Subcutaneous abdominal adipose tissue (tissue), 5 donors: Measurements from ENCODE around the gene TRIO.
"Not testable (repeated sequence)": the region's sequence is repeated elsewhere in the genome, so short reads cannot be mapped to it uniquely, and the experiment has no call there.

Experiments
- H3K27ac ChIP-seq: one replicate; pipeline ENCODE4 v1.7.0; 2013; ENCODE audit warnings: low read depth, mild to moderate bottlenecking, inconsistent platforms, low read length, moderate library complexity
- H3K27me3 ChIP-seq, 5 donors: one replicate each; pipeline ENCODE4 v1.7.0; 2013; ENCODE audit warnings: low read length in 5 of 5, inconsistent platforms in 1 of 5; ENCODE audit not compliant: control insufficient read depth in 5 of 5, insufficient read depth in 4 of 5
- H3K36me3 ChIP-seq, 5 donors: one replicate each; pipeline ENCODE4 v1.7.0; 2013; ENCODE audit warnings: low read length in 5 of 5; ENCODE audit not compliant: control insufficient read depth in 5 of 5, insufficient read depth in 5 of 5
- H3K4me1 ChIP-seq, 5 donors: one replicate each; pipeline ENCODE4 v1.7.0; 2013; ENCODE audit warnings: low read length in 5 of 5, mild to moderate bottlenecking in 3 of 5, moderate library complexity in 1 of 5; ENCODE audit not compliant: control insufficient read depth in 5 of 5, insufficient read depth in 5 of 5
- H3K4me3 ChIP-seq, 5 donors: one replicate each; pipeline ENCODE4 v1.7.0; 2013; ENCODE audit warnings: low read length in 5 of 5, low read depth in 1 of 5
- H3K9ac ChIP-seq, 5 donors: one replicate each; pipeline ENCODE4 v1.7.0; 2013; ENCODE audit warnings: low read length in 5 of 5, mild to moderate bottlenecking in 4 of 5, moderate library complexity in 3 of 5
- H3K9me3 ChIP-seq, 5 donors: one replicate each; pipeline ENCODE4 v1.7.0; 2013; ENCODE audit warnings: low read length in 5 of 5; ENCODE audit not compliant: control insufficient read depth in 5 of 5
- donor health status: healthy.
- donor health status: healthy.
- donor health status: healthy.
- donor health status: healthy.
- donor health status: healthy.

Gene TRIO

DNA sequence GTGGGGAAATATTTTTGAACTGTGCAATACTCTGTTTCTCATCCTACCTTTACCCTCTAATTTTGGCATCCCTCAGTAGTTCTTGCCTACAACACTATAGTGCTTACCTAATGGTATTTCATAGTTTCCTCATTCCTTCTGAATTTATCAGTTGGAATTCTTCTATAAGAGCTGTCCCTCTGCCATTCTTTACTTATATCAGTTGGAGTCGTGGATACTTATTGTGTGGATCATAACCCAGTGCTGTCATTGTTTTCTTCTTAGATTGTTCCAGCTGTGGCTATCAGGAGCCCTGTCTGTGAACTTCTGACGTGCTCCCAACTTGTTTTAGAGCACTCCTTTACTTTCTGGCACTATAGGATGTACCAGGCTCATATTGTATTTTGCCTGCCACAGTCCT, 292.3 kb downstream of the TRIO start:
- Histone ChIP-seq H3K4me3 (no peak overlapping the region), H3K36me3 (peaks cover 0 to 11% (median 5%) of the 10 kb centered on the region in 5 donors), H3K9me3 (no peaks in the 10 kb centered on the region), H3K27ac (no peak overlapping the region), H3K27me3 (no peaks in the 10 kb centered on the region), H3K4me1 (peaks cover 3 to 18% (median 9%) of the 10 kb centered on the region in 5 donors), H3K9ac (no peak overlapping the region)

DNA sequence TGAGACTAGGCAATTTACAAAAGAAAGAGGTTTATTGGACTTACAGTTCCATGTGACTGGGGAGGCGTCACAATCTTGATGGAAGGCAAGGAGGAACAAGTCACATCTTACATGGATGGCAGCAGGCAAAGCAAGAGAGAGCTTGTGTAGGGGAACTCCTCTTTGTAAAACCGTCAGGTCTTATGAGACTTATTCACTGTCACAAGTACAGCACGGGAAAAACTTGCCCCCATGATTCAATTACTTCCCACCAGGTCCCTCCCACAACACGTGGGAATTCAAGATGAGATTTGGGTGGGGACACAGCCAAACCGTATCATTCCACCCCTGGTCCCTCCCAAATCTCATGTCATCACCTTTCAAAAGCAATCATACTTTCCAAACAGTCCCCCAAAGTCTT, 293.0 kb downstream of the TRIO start:
- Histone ChIP-seq H3K4me1 (peaks cover 4 to 23% (median 15%) of the 10 kb centered on the region in 5 donors), H3K36me3 (peaks cover 0 to 16% (median 5%) of the 10 kb centered on the region in 5 donors)
- H3K9me3 ChIP-seq, H3K4me3 ChIP-seq, H3K27me3 ChIP-seq, H3K9ac ChIP-seq, H3K27ac ChIP-seq: not testable (repeated sequence)

DNA sequence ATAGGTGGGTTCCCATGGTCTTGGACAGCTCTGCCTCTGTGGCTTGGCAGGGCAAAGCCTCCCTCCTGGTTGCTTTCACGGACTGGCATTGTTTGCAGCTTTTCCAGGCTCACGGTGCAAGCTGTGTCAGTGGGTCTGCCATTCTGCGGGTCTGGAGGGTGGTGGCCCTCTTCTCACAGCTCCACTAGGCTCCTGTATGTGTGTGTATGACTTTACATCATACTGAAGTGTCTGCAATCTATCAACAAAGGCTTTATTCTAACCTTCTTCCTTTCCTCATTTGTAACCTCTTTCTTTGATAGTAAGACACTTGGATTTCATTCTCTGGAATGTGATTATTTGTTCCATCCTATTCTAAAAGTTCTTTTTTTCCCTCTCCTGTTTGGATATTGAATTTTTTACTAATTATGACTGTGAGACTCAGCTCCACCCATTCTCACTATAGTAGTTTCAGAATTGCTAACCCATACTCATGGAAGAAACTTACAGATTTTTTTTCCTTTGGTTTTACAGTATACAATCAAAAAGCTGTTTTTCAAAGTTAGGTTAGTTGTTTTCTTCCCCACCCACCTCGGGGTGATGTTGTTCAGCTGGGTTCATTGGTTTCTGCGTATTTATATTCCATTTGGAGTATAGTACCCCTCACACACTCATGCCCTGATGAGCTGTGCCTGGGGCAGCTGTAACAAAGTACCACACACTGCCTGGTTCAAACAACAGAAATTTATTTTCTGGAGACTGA, 293.8 kb downstream of the TRIO start:
- no peaks in the 10 kb centered on the region for H3K9me3 ChIP-seq
- peaks cover 0 to 19% (median 6%) of the 10 kb centered on the region in 5 donors for H3K36me3 ChIP-seq
- H3K27ac ChIP-seq: no peak overlapping the region
- H3K9ac ChIP-seq: no peak overlapping the region
- H3K27me3 ChIP-seq: no peaks in the 10 kb centered on the region
- peaks cover 6 to 31% (median 18%) of the 10 kb centered on the region in 5 donors for H3K4me1 ChIP-seq
- H3K4me3 ChIP-seq: no peak overlapping the region

DNA sequence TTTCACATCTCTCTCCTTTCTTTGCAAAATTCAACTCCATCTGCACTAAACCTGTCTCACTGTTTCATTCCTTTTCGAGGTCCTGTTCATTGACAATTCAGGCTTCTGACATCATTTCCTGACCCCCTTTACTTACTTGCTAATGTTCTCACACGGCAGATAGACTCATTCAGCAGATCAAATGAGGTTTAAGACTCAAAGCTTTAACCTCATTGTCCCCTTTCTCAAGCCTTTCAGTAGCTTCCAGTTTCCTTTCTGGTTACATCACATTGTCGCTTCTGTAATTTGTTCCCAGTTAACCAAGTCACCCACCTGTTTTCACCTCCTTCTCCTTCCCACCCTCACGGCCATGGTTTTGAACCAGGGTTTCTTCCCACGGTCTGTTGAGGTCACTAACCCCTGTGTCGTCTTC, 295.1 kb downstream of the TRIO start:
- Histone ChIP-seq H3K4me3 (no peak overlapping the region), H3K36me3 (peaks cover 0 to 19% (median 4%) of the 10 kb centered on the region in 5 donors), H3K4me1 (peaks cover 6 to 36% (median 18%) of the 10 kb centered on the region in 5 donors), H3K9ac (no peak overlapping the region), H3K27ac (no peak overlapping the region), H3K27me3 (no peaks in the 10 kb centered on the region), H3K9me3 (no peaks in the 10 kb centered on the region)

DNA sequence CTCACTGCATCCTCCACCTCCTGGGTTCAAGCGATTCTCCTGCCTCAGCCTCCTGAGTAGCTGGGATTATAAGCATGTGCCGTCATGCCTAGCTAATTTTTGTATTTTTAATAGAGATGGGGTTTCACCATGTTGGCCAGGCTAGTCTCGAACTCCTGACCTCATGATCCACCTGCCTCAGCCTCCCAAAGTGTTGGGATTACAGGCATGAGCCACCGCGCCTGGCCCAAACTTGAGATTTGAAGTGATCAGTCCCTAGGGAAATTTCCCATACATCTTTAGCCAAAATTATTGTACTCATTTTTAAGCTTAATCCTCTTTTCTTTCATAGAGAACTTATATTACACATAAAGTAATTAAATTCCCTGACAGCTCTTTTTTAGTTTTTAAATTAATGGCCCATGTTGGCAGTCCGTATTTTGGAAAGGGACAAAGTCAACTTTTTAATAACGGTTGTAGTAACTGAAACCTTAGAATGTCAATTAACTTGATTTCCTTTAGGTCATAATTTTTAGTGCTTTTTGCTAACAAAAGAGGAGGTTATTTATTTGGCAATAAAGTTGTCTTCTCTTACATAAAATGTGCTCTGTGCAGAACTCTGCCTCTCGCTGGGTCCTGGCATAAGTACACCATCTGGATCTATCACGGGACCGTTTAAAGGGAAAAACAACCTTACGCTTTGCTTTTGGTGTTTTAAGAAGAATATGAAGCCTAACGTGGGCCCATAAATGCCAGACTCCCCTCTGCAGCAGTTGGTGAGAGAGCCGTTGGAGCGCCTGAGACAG, 296.1 kb downstream of the TRIO start:
- Histone ChIP-seq H3K4me3 (peak overlapping the region in 1 of 5 donors; percentile 32), H3K27ac (peak overlapping the region; percentile 88)

DNA sequence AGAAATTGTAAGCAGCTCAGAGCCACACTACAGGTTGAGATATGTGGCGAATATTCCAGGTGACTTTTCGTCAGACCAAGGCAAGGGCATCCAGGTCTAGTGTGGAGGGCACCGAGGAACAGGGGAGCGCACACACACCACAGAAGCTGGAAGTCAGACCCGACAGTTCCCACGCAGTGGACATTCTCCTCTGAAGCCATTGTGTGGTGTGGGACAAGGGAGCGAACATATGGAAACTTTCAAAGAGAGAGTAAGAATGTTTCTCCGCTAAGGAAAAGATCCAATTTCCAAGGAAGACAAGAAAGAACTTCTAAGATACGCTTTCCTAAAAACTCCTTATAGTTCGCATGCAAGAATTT, 297.1 kb downstream of the TRIO start:
- Histone ChIP-seq H3K4me3 (peak overlapping the region; percentile 66 to 77 (median 75)), H3K9me3 (no peaks in the 10 kb centered on the region), H3K9ac (peak overlapping the region in 2 of 5 donors; percentile 63 to 77), H3K27me3 (no peaks in the 10 kb centered on the region), H3K27ac (peak overlapping the region; percentile 88), H3K36me3 (peaks cover 0 to 19% (median 3%) of the 10 kb centered on the region in 5 donors), H3K4me1 (peaks cover 6 to 42% (median 19%) of the 10 kb centered on the region in 5 donors)

More for the DNA sequence above, 296.1 kb downstream of the TRIO start:
- no peaks in the 10 kb centered on the region for H3K9me3 ChIP-seq
- no peak overlapping the region for H3K9ac ChIP-seq
- H3K27me3 ChIP-seq: no peaks in the 10 kb centered on the region
- peaks cover 0 to 19% (median 3%) of the 10 kb centered on the region in 5 donors for H3K36me3 ChIP-seq
- peaks cover 6 to 36% (median 18%) of the 10 kb centered on the region in 5 donors for H3K4me1 ChIP-seq

DNA sequence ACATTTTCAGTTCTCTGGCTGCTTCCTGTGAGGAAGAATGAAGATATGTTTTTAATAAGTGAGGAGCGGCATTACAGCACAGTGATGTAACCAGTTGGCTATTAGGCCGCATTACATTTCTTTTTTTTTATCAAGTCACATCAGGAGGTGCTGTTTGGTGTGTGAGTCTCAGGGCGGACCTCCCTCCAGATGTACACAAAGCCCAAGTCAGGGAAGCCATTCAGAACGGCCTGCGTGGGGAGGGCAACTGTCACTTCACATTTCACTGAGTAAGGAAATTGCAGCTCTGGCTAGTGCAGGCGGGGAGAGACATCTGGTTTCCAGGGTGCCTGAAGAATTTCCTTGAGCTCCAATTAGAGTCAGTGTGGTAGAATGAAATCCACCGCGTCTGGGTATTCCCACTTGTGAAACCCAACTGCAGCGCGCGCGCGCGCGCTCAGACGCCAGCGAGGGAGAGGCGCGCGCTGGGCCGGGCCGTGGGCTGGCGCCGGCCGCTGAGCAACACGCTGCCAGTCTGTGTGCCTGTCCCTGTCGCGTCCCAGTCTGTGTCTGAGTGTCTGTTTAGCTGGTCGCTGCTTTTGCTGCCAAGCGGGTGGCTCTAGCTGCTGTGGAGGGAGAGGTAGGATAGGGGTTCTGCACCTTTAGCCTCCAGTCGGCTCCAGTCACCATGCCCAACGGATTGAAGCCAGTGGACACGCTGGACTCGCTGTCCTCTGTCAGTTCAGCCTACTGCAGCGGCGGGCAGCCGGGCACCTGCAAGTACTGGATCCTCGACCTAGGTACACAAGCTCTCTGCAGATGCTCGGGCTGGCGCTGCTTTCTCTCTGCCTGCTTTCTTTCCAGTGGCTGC, 297.7 kb downstream of the TRIO start:
- H3K27ac ChIP-seq: peak overlapping the region; percentile 88
- H3K36me3 ChIP-seq: peaks cover 0 to 16% (median under 1%) of the 10 kb centered on the region in 5 donors
- peaks cover 6 to 42% (median 25%) of the 10 kb centered on the region in 5 donors for H3K4me1 ChIP-seq
- H3K9ac ChIP-seq: peak overlapping the region in 3 of 5 donors; percentile 46 to 77 (median 57)
- H3K9me3 ChIP-seq: no peaks in the 10 kb centered on the region
- no peaks in the 10 kb centered on the region for H3K27me3 ChIP-seq
- H3K4me3 ChIP-seq: peak overlapping the region; percentile 66 to 90 (median 76)

DNA sequence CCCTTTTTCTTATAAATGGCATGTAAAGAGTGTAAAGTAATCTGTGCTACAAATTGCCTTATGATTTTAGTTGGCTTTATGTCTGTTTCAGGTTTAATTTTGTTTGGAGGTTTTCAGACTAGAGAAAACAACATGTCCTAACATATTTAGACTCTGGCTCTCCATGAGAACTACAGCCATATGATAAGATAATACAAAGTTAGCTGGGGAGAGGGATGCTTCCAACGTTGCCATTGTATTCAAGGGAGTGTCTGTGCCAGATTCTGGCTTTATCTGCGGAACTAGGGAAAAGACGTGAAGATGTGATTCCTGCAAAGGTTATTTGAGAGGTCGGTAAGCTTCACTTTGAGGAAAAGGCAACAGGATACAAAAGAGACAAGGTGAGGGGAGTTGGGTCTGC, 298.5 kb downstream of the TRIO start:
- H3K4me3 ChIP-seq: peak overlapping the region; percentile 66 to 90 (median 76)
- H3K4me1 ChIP-seq: peaks cover 6 to 42% (median 30%) of the 10 kb centered on the region in 5 donors
- peaks cover 0 to 13% (median 0%) of the 10 kb centered on the region in 5 donors for H3K36me3 ChIP-seq
- H3K27ac ChIP-seq: peak overlapping the region; percentile 88
- H3K9me3 ChIP-seq: no peaks in the 10 kb centered on the region
- H3K27me3 ChIP-seq: no peaks in the 10 kb centered on the region
- peak overlapping the region in 3 of 5 donors; percentile 46 to 77 (median 57) for H3K9ac ChIP-seq

DNA sequence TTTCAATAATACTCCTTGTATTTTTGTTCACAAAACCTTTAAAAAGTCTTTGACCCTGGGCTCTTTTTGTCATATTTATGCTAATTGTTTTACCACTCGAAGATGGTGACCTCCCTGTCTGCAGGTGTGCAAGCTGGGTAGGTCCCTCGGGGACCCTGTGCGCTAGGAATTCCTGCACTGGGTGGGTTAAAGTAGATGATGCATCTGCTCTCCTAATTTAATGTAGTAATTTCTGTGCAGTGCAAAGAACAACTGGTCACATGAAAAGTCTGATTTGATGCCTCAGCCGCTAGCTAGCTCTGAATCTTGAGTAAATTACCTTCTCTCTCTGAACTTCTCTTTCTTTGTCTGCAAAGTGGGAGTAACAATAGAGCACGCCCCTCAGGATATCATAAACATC, 299.4 kb downstream of the TRIO start:
- Histone ChIP-seq H3K27me3 (no peaks in the 10 kb centered on the region), H3K9ac (no peak overlapping the region), H3K4me3 (peak overlapping the region; percentile 66 to 90 (median 76)), H3K36me3 (peaks cover 0 to 13% (median 0%) of the 10 kb centered on the region in 5 donors), H3K9me3 (no peaks in the 10 kb centered on the region), H3K27ac (no peak overlapping the region), H3K4me1 (peaks cover 6 to 42% (median 30%) of the 10 kb centered on the region in 5 donors)
